ENCODE results near the gene GRID1. TPM values are rescaled to one million over a fixed set of nuclear protein-coding genes. Genes with fewer than 3 reads are reported as not detected.

GRID1 gene
- total RNA-seq, 1 experiment from 2014 or later, result not detected

- TF ChIP-seq CTCF (conservative IDR thresholded peaks at IDR 0.05; ENCODE audit: low read depth, low read length) (no peak), EZH2phosphoT487 (IDR thresholded peaks at IDR 0.05; ENCODE audit: borderline replicate concordance, low read length) (no peak), EZH2 (IDR thresholded peaks at IDR 0.05; ENCODE audit: low read length, unreplicated experiment) (no peak)
- H3F3A ChIP-seq (ENCODE audit: low read length, unreplicated experiment), result no peaks in the 10 kb centered on the region
- no peak overlapping the region for H3K9ac ChIP-seq (ENCODE audit: low read length)
- H3K9me2 ChIP-seq (replicated peaks; ENCODE audit: low read length), result no peaks in the 10 kb centered on the region
- H4K20me1 ChIP-seq (ENCODE audit: low read length), result no peaks in the 10 kb centered on the region
- no TSS peak for BruUV-seq (replicated peaks)
- CTCF ChIA-PET, result no interaction called here
- H3K27me3 ChIP-seq (ENCODE audit: low read length), result no peaks in the 10 kb centered on the region
- no peak overlapping the region for H2AFZ ChIP-seq (ENCODE audit: low read length)
- no peaks in the 10 kb centered on the region for H3K9me3 ChIP-seq (ENCODE audit: low read length)
- no peak overlapping the region for H3K4me3 ChIP-seq (ENCODE audit: low read length)
- no peak for ATAC-seq
- POLR2A ChIA-PET (ENCODE audit: unreplicated experiment), result no interaction called here
- no peak for DNase-seq
- no peaks in the 10 kb centered on the region for H3K36me3 ChIP-seq (ENCODE audit: low read depth, low read length)
- intact Hi-C loops (cut with micrococcal nuclease), result no loop called here
- H3K4me1 ChIP-seq (ENCODE audit: insufficient read depth, low read length), result peaks cover 8% of the 10 kb centered on the region
- H3K27ac ChIP-seq (ENCODE audit: low read length), result no peak overlapping the region
- no peak overlapping the region for H3K4me2 ChIP-seq (ENCODE audit: low read length)
- no peaks in the 10 kb centered on the region for H3K79me2 ChIP-seq (ENCODE audit: low read length)
These were observed 138.9 kb downstream of the GRID1 start for GRCh38 chr10:86227501-86228258.

GRCh38 chr10:86226781-86227201, 139.8 kb downstream of the GRID1 start:
- no peaks in the 10 kb centered on the region for H3K9me2 ChIP-seq (replicated peaks; ENCODE audit: low read length)
- CTCF ChIA-PET, result no interaction called here
- POLR2A ChIA-PET (ENCODE audit: unreplicated experiment), result no interaction called here
- no peak overlapping the region for H3K9ac ChIP-seq (ENCODE audit: low read length)
- no peak overlapping the region for H2AFZ ChIP-seq (ENCODE audit: low read length)
- TF ChIP-seq EZH2phosphoT487 (IDR thresholded peaks at IDR 0.05; ENCODE audit: borderline replicate concordance, low read length) (no peak), EZH2 (IDR thresholded peaks at IDR 0.05; ENCODE audit: low read length, unreplicated experiment) (no peak), CTCF (conservative IDR thresholded peaks at IDR 0.05; ENCODE audit: low read depth, low read length) (no peak)
- H3K4me2 ChIP-seq (ENCODE audit: low read length), result no peak overlapping the region
- BruUV-seq (replicated peaks), result no TSS peak
- intact Hi-C loops (cut with micrococcal nuclease), result no loop called here
- H3K9me3 ChIP-seq (ENCODE audit: low read length), result no peaks in the 10 kb centered on the region
- H3K36me3 ChIP-seq (ENCODE audit: low read depth, low read length), result no peaks in the 10 kb centered on the region
- no peaks in the 10 kb centered on the region for H4K20me1 ChIP-seq (ENCODE audit: low read length)
- no peak for DNase-seq
- H3K4me3 ChIP-seq (ENCODE audit: low read length), result no peak overlapping the region
- ATAC-seq, result no peak
- H3K27me3 ChIP-seq (ENCODE audit: low read length), result no peaks in the 10 kb centered on the region
- peaks cover 8% of the 10 kb centered on the region for H3K4me1 ChIP-seq (ENCODE audit: insufficient read depth, low read length)
- H3F3A ChIP-seq (ENCODE audit: low read length, unreplicated experiment), result no peaks in the 10 kb centered on the region
- H3K79me2 ChIP-seq (ENCODE audit: low read length), result no peaks in the 10 kb centered on the region
- H3K27ac ChIP-seq (ENCODE audit: low read length), result no peak overlapping the region

- CTCF ChIA-PET, result no interaction called here
- Histone ChIP-seq H3K9me2 (replicated peaks; ENCODE audit: low read length) (no peaks in the 10 kb centered on the region), H3K27ac (ENCODE audit: low read length) (no peak overlapping the region), H4K20me1 (ENCODE audit: low read length) (no peaks in the 10 kb centered on the region), H3K9me3 (ENCODE audit: low read length) (no peaks in the 10 kb centered on the region), H3F3A (ENCODE audit: low read length, unreplicated experiment) (no peaks in the 10 kb centered on the region), H2AFZ (ENCODE audit: low read length) (no peak overlapping the region), H3K4me2 (ENCODE audit: low read length) (no peak overlapping the region), H3K9ac (ENCODE audit: low read length) (no peak overlapping the region), H3K27me3 (ENCODE audit: low read length) (no peaks in the 10 kb centered on the region), H3K4me1 (ENCODE audit: insufficient read depth, low read length) (peaks cover 8% of the 10 kb centered on the region), H3K79me2 (ENCODE audit: low read length) (no peaks in the 10 kb centered on the region), H3K36me3 (ENCODE audit: low read depth, low read length) (no peaks in the 10 kb centered on the region), H3K4me3 (ENCODE audit: low read length) (no peak overlapping the region)
- DNase-seq (no peak), ATAC-seq (no peak)
- intact Hi-C loops (cut with micrococcal nuclease), result no loop called here
- BruUV-seq (replicated peaks), result no TSS peak
- TF ChIP-seq EZH2 (IDR thresholded peaks at IDR 0.05; ENCODE audit: low read length, unreplicated experiment), result no peak
- no peak for TF ChIP-seq EZH2phosphoT487 (IDR thresholded peaks at IDR 0.05; ENCODE audit: borderline replicate concordance, low read length)
- no peak for TF ChIP-seq CTCF (conservative IDR thresholded peaks at IDR 0.05; ENCODE audit: low read depth, low read length)
- POLR2A ChIA-PET (ENCODE audit: unreplicated experiment), result no interaction called here
These were observed 140.6 kb downstream of the GRID1 start for GRCh38 chr10:86226016-86226415.

Data from PC-3 (cell line).